PC-3 (cell line): ENCODE data around the gene RERE. TPM values are rescaled to one million over a fixed set of nuclear protein-coding genes. Genes with fewer than 3 reads are reported as not detected.
"Not testable (repeated sequence)": the region's sequence is repeated elsewhere in the genome, so short reads cannot be mapped to it uniquely, and the experiment has no call there.

Experiments
- ATAC-seq: fragments of 200-7000 bp; cut with Tn5 transposase; 2 replicates; pipeline ENCODE4 v1.9.1; 2020; ENCODE audit warnings: mild to moderate bottlenecking, moderate library complexity
- BruUV-seq: library from RNA; stranded (reverse); fragments of 400-500 nt; replicated peaks from 2 replicates; lab custom pipeline; 2021; lab: Mats Ljungman, UMichigan
- CTCF ChIA-PET: fragments of 300-600 bp; sonication (Branson Sonifier 250); formaldehyde crosslinking; loops from one replicate; lab custom pipeline; 2022; ENCODE audit warnings: antibody characterized with exemption; lab: Charles Lee
- POLR2A ChIA-PET: fragments of 300-600 bp; sonication (Branson Sonifier 250); formaldehyde crosslinking; loops from one replicate; lab custom pipeline; 2022; ENCODE audit warnings: antibody characterized with exemption; ENCODE audit not compliant: unreplicated experiment; lab: Charles Lee
- DNase-seq: peaks from one replicate; pipeline ENCODE4 v3.0.0-alpha.2; 2015
- H2AFZ ChIP-seq: fragments of 300-600 bp; sonication (generic); 2 replicates; pipeline ENCODE4 v1.6.0; 2016; ENCODE audit warnings: antibody characterized with exemption, low read length
- H3F3A ChIP-seq: fragments of 300-600 bp; sonication (generic); one replicate; pipeline ENCODE4 v1.6.0; 2017; ENCODE audit warnings: antibody characterized with exemption, low read length, control low read depth, mild to moderate bottlenecking; ENCODE audit not compliant: unreplicated experiment
- H3K27ac ChIP-seq: fragments of 300-600 bp; sonication (generic); 2 replicates; pipeline ENCODE4 v1.5.1; 2016; ENCODE audit warnings: mild to moderate bottlenecking, low read length
- H3K27me3 ChIP-seq: fragments of 300-600 bp; sonication (generic); 2 replicates; pipeline ENCODE4 v1.6.1; 2016; ENCODE audit warnings: low read length, mixed read lengths
- H3K36me3 ChIP-seq: fragments of 300-600 bp; sonication (generic); 2 replicates; pipeline ENCODE4 v1.6.1; 2016; ENCODE audit warnings: low read depth, mixed run types, low read length, mixed read lengths
- H3K4me1 ChIP-seq: fragments of 300-600 bp; sonication (generic); 2 replicates; pipeline ENCODE4 v1.5.1; 2016; ENCODE audit warnings: low read length; ENCODE audit not compliant: insufficient read depth
- H3K4me2 ChIP-seq: fragments of 300-600 bp; sonication (generic); 2 replicates; pipeline ENCODE4 v1.6.0; 2016; ENCODE audit warnings: low read length
- H3K4me3 ChIP-seq: fragments of 300-600 bp; sonication (generic); 2 replicates; pipeline ENCODE4 v1.5.1; 2016; ENCODE audit warnings: mild to moderate bottlenecking, low read length, mixed read lengths
- H3K79me2 ChIP-seq: fragments of 300-600 bp; sonication (generic); 2 replicates; pipeline ENCODE4 v1.6.1; 2017; ENCODE audit warnings: low read length, mixed read lengths
- H3K9ac ChIP-seq: fragments of 300-600 bp; sonication (generic); 2 replicates; pipeline ENCODE4 v1.6.0; 2016; ENCODE audit warnings: mild to moderate bottlenecking, low read length
- H3K9me2 ChIP-seq: fragments of 300-600 bp; sonication (generic); replicated peaks from 2 replicates; pipeline ENCODE4 v1.6.1; 2016; ENCODE audit warnings: mixed run types, low read length, mixed read lengths
- H3K9me3 ChIP-seq: fragments of 300-600 bp; sonication (generic); 2 replicates; pipeline ENCODE4 v1.6.1; 2016; ENCODE audit warnings: low read length, mixed read lengths
- H4K20me1 ChIP-seq: fragments of 300-600 bp; sonication (generic); 2 replicates; pipeline ENCODE4 v1.6.1; 2016; ENCODE audit warnings: low read length, mixed read lengths
- CTCF ChIP-seq: fragments of 300-600 bp; sonication (generic); conservative IDR thresholded peaks from 2 replicates; pipeline ENCODE4 v1.5.1; 2017; ENCODE audit warnings: antibody characterized with exemption, low read depth, mild to moderate bottlenecking, low read length
- EZH2 ChIP-seq: fragments of 300-600 bp; sonication (generic); IDR thresholded peaks from one replicate; pipeline ENCODE4 v1.6.1; 2017; ENCODE audit warnings: antibody characterized with exemption, mild to moderate bottlenecking, low read length; ENCODE audit not compliant: unreplicated experiment
- EZH2phosphoT487 ChIP-seq: fragments of 300-600 bp; sonication (generic); IDR thresholded peaks from 2 replicates; pipeline ENCODE4 v1.6.1; 2018; ENCODE audit warnings: mild to moderate bottlenecking, antibody characterized with exemption, low read length, borderline replicate concordance
- intact Hi-C: fragments of 100-400 bp; cut with micrococcal nuclease; formaldehyde crosslinking; loops from 2 replicates; pipeline ENCODE4 v1.9.0; 2023
- total RNA-seq: library from RNA; depleted of rRNA; stranded (reverse); fragments of >200 nt; gene quantifications from 2 replicates; pipeline ENCODE4 v1.2.3, GENCODE V29; 2014

RERE gene
- total RNA-seq, 1 experiment from 2014 or later: 24.2 TPM

- Histone ChIP-seq H3K9ac (no peak overlapping the region), H3K9me3 (no peaks in the 10 kb centered on the region), H3K27ac (no peak overlapping the region), H4K20me1 (no peaks in the 10 kb centered on the region), H3K36me3 (no peaks in the 10 kb centered on the region; the same call in 1 of the 2 replicates), H3K4me3 (no peak overlapping the region), H3F3A (no peaks in the 10 kb centered on the region), H3K9me2 (no peaks in the 10 kb centered on the region), H3K79me2 (no peaks in the 10 kb centered on the region), H3K4me1 (no peaks in the 10 kb centered on the region), H3K27me3 (no peaks in the 10 kb centered on the region), H2AFZ (no peak overlapping the region), H3K4me2 (no peak overlapping the region)
- intact Hi-C loops: no loop called here
- DNase-seq (no peak), ATAC-seq (no peak)
- TF ChIP-seq CTCF (no peak), EZH2 (no peak)
- CTCF ChIA-PET: no interaction called here
- no TSS peak for BruUV-seq
- POLR2A ChIA-PET: no interaction called here
Observed at GRCh38 chr1:8506456-8506855, 311.0 kb downstream of the RERE start.

- BruUV-seq: no TSS peak
- DNase-seq (no peak), ATAC-seq (no peak)
Observed at GRCh38 chr1:8503842-8504241, 313.6 kb downstream of the RERE start.

GRCh38 chr1:8502949-8503348, 314.5 kb downstream of the RERE start:
- H3K27me3 ChIP-seq, H3K27ac ChIP-seq, H3K36me3 ChIP-seq, H2AFZ ChIP-seq, H3K4me2 ChIP-seq, H3K9ac ChIP-seq, CTCF ChIA-PET, POLR2A ChIA-PET, H3K9me3 ChIP-seq, H3K4me3 ChIP-seq, DNase-seq, H4K20me1 ChIP-seq, H3F3A ChIP-seq, H3K9me2 ChIP-seq, ATAC-seq, H3K4me1 ChIP-seq, BruUV-seq, intact Hi-C loops, H3K79me2 ChIP-seq: not testable (repeated sequence)

More at GRCh38 chr1:8503842-8504241, 313.6 kb downstream of the RERE start:
- Histone ChIP-seq H3K4me2 (no peak overlapping the region), H3K36me3 (no peaks in the 10 kb centered on the region; the same call in 1 of the 2 replicates), H3K27ac (no peak overlapping the region), H3F3A (no peaks in the 10 kb centered on the region), H3K4me3 (no peak overlapping the region), H2AFZ (no peak overlapping the region), H4K20me1 (no peaks in the 10 kb centered on the region), H3K4me1 (no peaks in the 10 kb centered on the region), H3K9me3 (no peaks in the 10 kb centered on the region), H3K79me2 (no peaks in the 10 kb centered on the region), H3K9ac (no peak overlapping the region), H3K27me3 (no peaks in the 10 kb centered on the region), H3K9me2 (no peaks in the 10 kb centered on the region)
- CTCF ChIA-PET: no interaction called here
- intact Hi-C loops: no loop called here
- no peak for TF ChIP-seq CTCF
- TF ChIP-seq EZH2phosphoT487: no peak
- TF ChIP-seq EZH2: no peak
- POLR2A ChIA-PET: interaction anchor here (0.7 kb wide), 1 partner anchor 90 kb away, joined by 3 read pairs; no protein-coding TSS in a partner anchor
